Thoracic aorta (tissue), 2 donors: ENCODE data around the gene SLC45A3. TPM values are rescaled to one million over a fixed set of nuclear protein-coding genes. Genes with fewer than 3 reads are reported as not detected.

ENCODE experiments used
- ATAC-seq: fragments of 150-250 bp; one replicate; pipeline ENCODE4 v1.8.0; 2017; ENCODE audit warnings: low read depth; ENCODE audit not compliant: insufficient number of reproducible peaks, low FRiP score
- DNase-seq: peaks from one replicate; pipeline ENCODE4 v3.0.0-alpha.2; 2020; ENCODE audit warnings: low spot score
- H3K27ac ChIP-seq, 2 donors: fragments of 200-600 bp; sonication (generic); 1 replicate in 1 of 2; 2 replicates in 1 of 2; pipeline ENCODE4 v1.5.1; 2016; ENCODE audit warnings: mild to moderate bottlenecking in 2 of 2, moderate library complexity in 2 of 2
- H3K27me3 ChIP-seq: fragments of 200-600 bp; sonication (generic); replicated peaks from 2 replicates; pipeline ENCODE4 v1.6.0; 2016; ENCODE audit warnings: mild to moderate bottlenecking; ENCODE audit not compliant: insufficient read depth
- H3K36me3 ChIP-seq: fragments of 200-600 bp; sonication (generic); one replicate; pipeline ENCODE4 v1.5.1; 2016
- H3K4me1 ChIP-seq, 2 donors: fragments of 200-600 bp; sonication (generic); 1 replicate in 1 of 2; 2 replicates in 1 of 2; pipeline versions ENCODE4 v1.5.1 to v1.6.0; 2016; ENCODE audit warnings: low read depth in 2 of 2, mild to moderate bottlenecking in 1 of 2; ENCODE audit not compliant: control insufficient read depth in 1 of 2
- H3K4me3 ChIP-seq: fragments of 200-600 bp; sonication (generic); 2 replicates; pipeline ENCODE4 v1.5.1; 2016; ENCODE audit warnings: mild to moderate bottlenecking
- H3K9me3 ChIP-seq: fragments of 200-600 bp; sonication (generic); 2 replicates; pipeline ENCODE4 v1.5.1; 2016
- CTCF ChIP-seq: fragments of 200-600 bp; sonication (generic); IDR thresholded peaks from one replicate; pipeline ENCODE4 v1.5.1; 2019; ENCODE audit warnings: antibody characterized with exemption
- total RNA-seq, 2 donors: library from RNA; depleted of rRNA; stranded (reverse); fragments of >200 nt; gene quantifications; one replicate each; pipeline versions ENCODE4 v1.1.0 to v1.2.3, GENCODE V29; 2016

Gene SLC45A3
- total RNA-seq, 2 donors from 2014 or later = 5.3 to 8.3 TPM

- H3K27me3 ChIP-seq = no peaks in the 10 kb centered on the region
- no peak for ATAC-seq
- no peak overlapping the region for H3K4me3 ChIP-seq
- H3K4me1 ChIP-seq = peaks cover 0 to under 1% of the 10 kb centered on the region in 2 donors
- no peak for DNase-seq
- H3K36me3 ChIP-seq = peaks cover 42% of the 10 kb centered on the region
- H3K27ac ChIP-seq = no peak overlapping the region
- no peaks in the 10 kb centered on the region for H3K9me3 ChIP-seq
- TF ChIP-seq CTCF = no peak
These were observed 38.7 kb upstream of the SLC45A3 start for GRCh38 chr1:205719015-205719414.

- Histone ChIP-seq H3K36me3 (peaks cover 42% of the 10 kb centered on the region), H3K4me3 (no peak overlapping the region), H3K27ac (no peak overlapping the region), H3K9me3 (no peaks in the 10 kb centered on the region), H3K4me1 (peaks cover 0 to 14% of the 10 kb centered on the region in 2 donors), H3K27me3 (no peaks in the 10 kb centered on the region)
- TF ChIP-seq CTCF = no peak
- DNase-seq = no peak
- ATAC-seq = no peak
These were observed 36.2 kb upstream of the SLC45A3 start for GRCh38 chr1:205716371-205717132.

DNA sequence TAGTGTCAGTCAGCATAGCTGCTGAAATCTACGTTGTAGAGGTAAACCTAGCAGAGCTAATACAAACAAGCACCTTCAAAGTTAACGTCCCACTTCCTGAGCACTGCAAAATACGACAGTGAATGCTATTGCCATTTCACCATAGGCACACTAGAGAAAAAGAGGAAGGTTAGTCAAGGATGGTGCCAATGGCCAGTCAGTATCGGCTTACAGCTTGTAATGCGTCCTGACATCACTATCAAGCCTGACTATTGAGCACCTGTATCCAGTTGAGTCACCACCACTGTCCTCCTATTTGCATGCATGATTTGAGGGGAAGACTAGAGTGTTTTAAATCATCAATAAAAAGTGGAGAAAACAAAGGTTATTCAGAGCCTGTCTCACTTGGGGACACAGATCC is 35.3 kb upstream of the SLC45A3 start:
- Histone ChIP-seq H3K27ac (no peak overlapping the region), H3K9me3 (no peaks in the 10 kb centered on the region), H3K4me3 (no peak overlapping the region), H3K4me1 (peaks cover 0 to 21% of the 10 kb centered on the region in 2 donors), H3K36me3 (peaks cover 34% of the 10 kb centered on the region), H3K27me3 (no peaks in the 10 kb centered on the region)
- DNase-seq (no peak), ATAC-seq (no peak)
- TF ChIP-seq CTCF = no peak

DNA sequence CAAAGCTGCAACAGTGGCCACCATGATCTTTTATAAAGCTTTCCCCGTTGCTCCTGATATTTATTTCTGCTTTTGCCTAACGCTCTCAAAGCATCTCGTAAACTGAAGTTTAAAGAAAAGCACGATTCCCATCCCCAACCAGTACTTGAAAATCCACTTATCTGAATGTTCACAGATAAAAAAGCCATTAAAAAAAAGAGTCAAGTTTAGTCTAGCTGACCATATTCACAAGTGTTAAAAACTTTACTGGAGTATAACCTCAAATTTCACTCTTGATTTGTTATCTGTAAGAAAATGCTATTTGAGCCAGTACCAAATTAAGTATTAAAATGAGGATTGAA is 34.6 kb upstream of the SLC45A3 start:
- ATAC-seq (no peak), DNase-seq (no peak)
- no peak overlapping the region for H3K4me3 ChIP-seq
- no peaks in the 10 kb centered on the region for H3K27me3 ChIP-seq
- no peak for TF ChIP-seq CTCF
- peaks cover 27% of the 10 kb centered on the region for H3K36me3 ChIP-seq
- H3K27ac ChIP-seq = no peak overlapping the region
- H3K9me3 ChIP-seq = no peaks in the 10 kb centered on the region
- peaks cover 0 to 23% of the 10 kb centered on the region in 2 donors for H3K4me1 ChIP-seq

DNA sequence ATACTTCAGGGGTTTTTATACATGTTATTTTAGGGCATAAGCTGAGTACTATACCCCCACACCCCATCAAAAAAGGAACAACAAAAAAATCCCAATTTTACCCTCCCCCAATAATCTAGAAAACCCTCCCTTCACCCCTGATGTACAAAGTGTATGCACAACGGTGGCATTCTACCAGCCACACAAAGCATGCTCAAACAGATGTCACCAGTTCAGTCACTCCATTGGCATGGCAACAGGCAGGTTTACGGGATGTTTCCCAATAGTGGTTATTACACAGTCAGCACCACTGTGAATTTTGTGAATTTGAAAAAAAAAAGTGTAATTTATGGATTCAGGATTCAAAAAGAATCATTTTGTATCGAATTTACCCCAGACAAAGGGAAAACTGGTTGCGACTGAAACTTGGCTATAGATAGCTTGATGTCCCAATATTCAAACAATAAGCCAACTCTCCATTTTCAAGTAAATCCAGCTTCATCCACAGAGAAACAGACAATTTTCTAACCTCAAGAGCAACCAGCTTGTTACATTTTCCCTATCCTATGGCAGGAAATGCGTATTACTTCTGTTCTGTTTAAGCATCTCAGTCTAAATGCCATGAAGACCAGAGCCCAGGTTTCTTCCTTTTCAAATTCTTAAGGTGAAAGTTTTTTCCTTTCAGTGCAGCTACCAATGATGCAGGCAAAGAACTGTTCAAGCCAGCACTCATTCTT is 34.0 kb upstream of the SLC45A3 start:
- no peak for ATAC-seq
- peak; percentile 33 for DNase-seq
- TF ChIP-seq CTCF = no peak
- peaks cover 0 to 23% of the 10 kb centered on the region in 2 donors for H3K4me1 ChIP-seq
- H3K27ac ChIP-seq = no peak overlapping the region
- no peaks in the 10 kb centered on the region for H3K9me3 ChIP-seq
- H3K27me3 ChIP-seq = no peaks in the 10 kb centered on the region
- no peak overlapping the region for H3K4me3 ChIP-seq
- peaks cover 23% of the 10 kb centered on the region for H3K36me3 ChIP-seq
